ENCODE data around the gene ZNF555.

- no peak for TF ChIP-seq RBM17 (IDR thresholded peaks at IDR 0.05; ENCODE audit: borderline replicate concordance, low read depth, low read length)
- TF ChIP-seq ARNT (IDR thresholded peaks at IDR 0.05), result no peak
- TF ChIP-seq ZNF311 (CRISPR knock-in tag; IDR thresholded peaks at IDR 0.05), result no peak
- TF ChIP-seq SREBF2 (CRISPR knock-in tag; IDR thresholded peaks at IDR 0.05), result no peak
- TF ChIP-seq CTCF (IDR thresholded peaks at IDR 0.05 in 2 of 3, conservative IDR thresholded peaks at IDR 0.05 in 1 of 3; ENCODE audit: insufficient read depth in 2 of 3, low read depth in 1 of 3, low read length in 3 of 3), result no peak
- TF ChIP-seq POLR2AphosphoS5 (IDR thresholded peaks at IDR 0.05; ENCODE audit: control insufficient read depth, insufficient read depth, low read depth, low read length), result no peak
- TF ChIP-seq CCAR2 (IDR thresholded peaks at IDR 0.05; ENCODE audit: low read depth, low read length), result no peak
- TF ChIP-seq GATA2 (CRISPR knock-in tag; IDR thresholded peaks at IDR 0.05), result no peak
- no peak for TF ChIP-seq E2F1 (CRISPR knock-in tag; IDR thresholded peaks at IDR 0.05)
- no peak for TF ChIP-seq STAT5B (CRISPR knock-in tag; IDR thresholded peaks at IDR 0.05)
- no peak for TF ChIP-seq ZNF253 (CRISPR knock-in tag; conservative IDR thresholded peaks at IDR 0.05)
- TF ChIP-seq MEF2A (IDR thresholded peaks at IDR 0.05; ENCODE audit: control insufficient read depth, low read depth, low read length), result no peak
- TF ChIP-seq LCOR (CRISPR knock-in tag; IDR thresholded peaks at IDR 0.05), result no peak
Observed at GRCh38 chr19:2816641-2817040, 24.6 kb upstream of the ZNF555 start.

Measured in K562 (cell line).